SK-N-SH treated with all-trans-retinoic acid at 6 μM for 48 hours (cell line): ENCODE data around the gene PDE5A.

Source experiments
- ATAC-seq: fragments of 200-7000 bp; cut with Tn5 transposase; 3 replicates; pipeline ENCODE4 v1.9.1; 2020; ENCODE audit warnings: mild to moderate bottlenecking, moderate library complexity
- ARNTL ChIP-seq: fragments of 450-650 bp; formaldehyde crosslinking; IDR thresholded peaks from 2 replicates; pipeline ENCODE4 v1.5.0; 2020; ENCODE audit warnings: low read depth, mild to moderate bottlenecking, moderate library complexity, borderline replicate concordance
- BACH2 ChIP-seq: fragments of 250-450 bp; sonication (Bioruptor Pico); IDR thresholded peaks from 2 replicates; pipeline ENCODE4 v1.9.0; 2021; ENCODE audit warnings: mild to moderate bottlenecking, borderline replicate concordance
- CREB5 ChIP-seq: fragments of 250-450 bp; sonication (Bioruptor Pico); IDR thresholded peaks from 2 replicates; pipeline ENCODE4 v1.5.1; 2020; ENCODE audit warnings: low read depth, mild to moderate bottlenecking, moderate library complexity
- CSDC2 ChIP-seq: fragments of 250-450 bp; sonication (Bioruptor Pico); IDR thresholded peaks from 2 replicates; pipeline ENCODE4 v1.5.0; 2020; ENCODE audit warnings: mild to moderate bottlenecking, moderate library complexity
- ESRRG ChIP-seq: fragments of 250-450 bp; sonication (Bioruptor Pico); IDR thresholded peaks from 2 replicates; pipeline ENCODE4 v1.6.1; 2021; ENCODE audit warnings: mild to moderate bottlenecking
- ISL1 ChIP-seq: fragments of 250-450 bp; sonication (Bioruptor Pico); IDR thresholded peaks from 2 replicates; pipeline ENCODE4 v2.1.2; 2022; ENCODE audit warnings: mild to moderate bottlenecking, moderate library complexity
- OSR1 ChIP-seq: fragments of 250-450 bp; sonication (Bioruptor Pico); IDR thresholded peaks from 2 replicates; pipeline ENCODE4 v1.8.0; 2022; ENCODE audit warnings: moderate library complexity, mild to moderate bottlenecking, inconsistent platforms
- POU6F1 ChIP-seq: fragments of 250-450 bp; sonication (Bioruptor Pico); IDR thresholded peaks from 2 replicates; pipeline ENCODE4 v1.8.0; 2021; ENCODE audit warnings: low read depth, mild to moderate bottlenecking, moderate library complexity, borderline replicate concordance
- PPARA ChIP-seq: fragments of 250-450 bp; sonication (Bioruptor Pico); IDR thresholded peaks from 2 replicates; pipeline ENCODE4 v1.5.0; 2020; ENCODE audit warnings: mild to moderate bottlenecking, borderline replicate concordance
- SNAI2 ChIP-seq: fragments of 250-450 bp; sonication (Bioruptor Pico); IDR thresholded peaks from 2 replicates; pipeline ENCODE4 v1.5.0; 2020; ENCODE audit warnings: mild to moderate bottlenecking, moderate library complexity
- TCF4 ChIP-seq: fragments of 250-450 bp; sonication (Bioruptor Pico); IDR thresholded peaks from 2 replicates; pipeline ENCODE4 v1.8.0; 2021; ENCODE audit warnings: mild to moderate bottlenecking, moderate library complexity, borderline replicate concordance
- TOX ChIP-seq: fragments of 250-450 bp; sonication (Bioruptor Pico); IDR thresholded peaks from 2 replicates; pipeline ENCODE4 v1.8.0; 2021; ENCODE audit warnings: mild to moderate bottlenecking, moderate library complexity, borderline replicate concordance
- ZC3H10 ChIP-seq: fragments of 250-450 bp; sonication (Bioruptor Pico); IDR thresholded peaks from 2 replicates; pipeline ENCODE4 v1.5.1; 2021; ENCODE audit warnings: mild to moderate bottlenecking, moderate library complexity
- ZFP30 ChIP-seq: fragments of 450-650 bp; formaldehyde crosslinking; IDR thresholded peaks from 2 replicates; pipeline ENCODE4 v1.5.0; 2022; ENCODE audit warnings: mild to moderate bottlenecking, moderate library complexity
- ZNF565 ChIP-seq: fragments of 450-650 bp; formaldehyde crosslinking; conservative IDR thresholded peaks from 2 replicates; pipeline ENCODE4 v1.5.0; 2020; ENCODE audit warnings: low read depth, mild to moderate bottlenecking, moderate library complexity
- ZNF70 ChIP-seq: fragments of 450-650 bp; formaldehyde crosslinking; IDR thresholded peaks from 2 replicates; pipeline ENCODE4 v1.5.0; 2020; ENCODE audit warnings: mild to moderate bottlenecking, moderate library complexity
- ZNF8 ChIP-seq: fragments of 450-650 bp; formaldehyde crosslinking; IDR thresholded peaks from 2 replicates; pipeline ENCODE4 v1.5.0; 2020; ENCODE audit warnings: mild to moderate bottlenecking, moderate library complexity
- TF ChIP-seq, protein P1 (sequence below): fragments of 250-450 bp; sonication (Bioruptor Pico); IDR thresholded peaks from 2 replicates; pipeline ENCODE4 v1.5.1; 2021; ENCODE audit warnings: mild to moderate bottlenecking, moderate library complexity
- TF ChIP-seq, protein P2 (sequence below): fragments of 250-450 bp; sonication (Bioruptor Pico); IDR thresholded peaks from 2 replicates; pipeline ENCODE4 v1.8.0; 2020; ENCODE audit warnings: mild to moderate bottlenecking, moderate library complexity, borderline replicate concordance
- TF ChIP-seq, protein P3 (sequence below): fragments of 250-450 bp; sonication (Bioruptor Pico); IDR thresholded peaks from 2 replicates; pipeline ENCODE4 v1.5.0; 2020; ENCODE audit warnings: mild to moderate bottlenecking, moderate library complexity

PDE5A gene

DNA sequence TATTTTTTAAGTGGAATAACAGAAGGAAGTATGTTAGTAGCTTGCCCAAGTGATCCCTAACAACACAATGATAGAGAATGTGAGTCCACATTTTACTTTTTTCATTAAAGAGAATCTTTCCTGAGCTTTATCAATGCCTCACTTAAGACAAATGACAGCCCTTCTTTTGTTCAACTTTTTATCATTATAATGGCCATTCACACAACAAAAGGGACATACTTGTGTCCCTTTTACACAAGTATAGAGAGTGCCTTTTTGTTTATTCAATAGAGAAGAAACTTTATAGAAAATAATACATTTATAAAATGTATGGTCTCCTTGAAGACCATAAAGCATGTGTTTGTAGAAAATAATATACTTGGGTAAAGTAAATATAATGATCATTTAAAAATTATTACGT is 96.3 kb downstream of the PDE5A start:
- no peak for ATAC-seq
- TF ChIP-seq, protein P1, sequence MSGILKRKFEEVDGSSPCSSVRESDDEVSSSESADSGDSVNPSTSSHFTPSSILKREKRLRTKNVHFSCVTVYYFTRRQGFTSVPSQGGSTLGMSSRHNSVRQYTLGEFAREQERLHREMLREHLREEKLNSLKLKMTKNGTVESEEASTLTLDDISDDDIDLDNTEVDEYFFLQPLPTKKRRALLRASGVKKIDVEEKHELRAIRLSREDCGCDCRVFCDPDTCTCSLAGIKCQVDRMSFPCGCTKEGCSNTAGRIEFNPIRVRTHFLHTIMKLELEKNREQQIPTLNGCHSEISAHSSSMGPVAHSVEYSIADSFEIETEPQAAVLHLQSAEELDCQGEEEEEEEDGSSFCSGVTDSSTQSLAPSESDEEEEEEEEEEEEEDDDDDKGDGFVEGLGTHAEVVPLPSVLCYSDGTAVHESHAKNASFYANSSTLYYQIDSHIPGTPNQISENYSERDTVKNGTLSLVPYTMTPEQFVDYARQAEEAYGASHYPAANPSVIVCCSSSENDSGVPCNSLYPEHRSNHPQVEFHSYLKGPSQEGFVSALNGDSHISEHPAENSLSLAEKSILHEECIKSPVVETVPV (CRISPR knock-in tag), result no peak
- no peak for TF ChIP-seq ZNF8 (CRISPR knock-in tag)
- no peak for TF ChIP-seq ESRRG (CRISPR knock-in tag)
- TF ChIP-seq, protein P2, sequence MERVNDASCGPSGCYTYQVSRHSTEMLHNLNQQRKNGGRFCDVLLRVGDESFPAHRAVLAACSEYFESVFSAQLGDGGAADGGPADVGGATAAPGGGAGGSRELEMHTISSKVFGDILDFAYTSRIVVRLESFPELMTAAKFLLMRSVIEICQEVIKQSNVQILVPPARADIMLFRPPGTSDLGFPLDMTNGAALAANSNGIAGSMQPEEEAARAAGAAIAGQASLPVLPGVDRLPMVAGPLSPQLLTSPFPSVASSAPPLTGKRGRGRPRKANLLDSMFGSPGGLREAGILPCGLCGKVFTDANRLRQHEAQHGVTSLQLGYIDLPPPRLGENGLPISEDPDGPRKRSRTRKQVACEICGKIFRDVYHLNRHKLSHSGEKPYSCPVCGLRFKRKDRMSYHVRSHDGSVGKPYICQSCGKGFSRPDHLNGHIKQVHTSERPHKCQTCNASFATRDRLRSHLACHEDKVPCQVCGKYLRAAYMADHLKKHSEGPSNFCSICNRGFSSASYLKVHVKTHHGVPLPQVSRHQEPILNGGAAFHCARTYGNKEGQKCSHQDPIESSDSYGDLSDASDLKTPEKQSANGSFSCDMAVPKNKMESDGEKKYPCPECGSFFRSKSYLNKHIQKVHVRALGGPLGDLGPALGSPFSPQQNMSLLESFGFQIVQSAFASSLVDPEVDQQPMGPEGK (CRISPR knock-in tag), result no peak
- no peak for TF ChIP-seq ZNF70 (CRISPR knock-in tag)
- TF ChIP-seq ARNTL, result no peak
- no peak for TF ChIP-seq ZNF565 (CRISPR knock-in tag)
- no peak for TF ChIP-seq TOX (CRISPR knock-in tag)
- TF ChIP-seq ISL1 (CRISPR knock-in tag), result no peak
- TF ChIP-seq OSR1 (CRISPR knock-in tag), result no peak
- no peak for TF ChIP-seq CREB5 (CRISPR knock-in tag)

DNA sequence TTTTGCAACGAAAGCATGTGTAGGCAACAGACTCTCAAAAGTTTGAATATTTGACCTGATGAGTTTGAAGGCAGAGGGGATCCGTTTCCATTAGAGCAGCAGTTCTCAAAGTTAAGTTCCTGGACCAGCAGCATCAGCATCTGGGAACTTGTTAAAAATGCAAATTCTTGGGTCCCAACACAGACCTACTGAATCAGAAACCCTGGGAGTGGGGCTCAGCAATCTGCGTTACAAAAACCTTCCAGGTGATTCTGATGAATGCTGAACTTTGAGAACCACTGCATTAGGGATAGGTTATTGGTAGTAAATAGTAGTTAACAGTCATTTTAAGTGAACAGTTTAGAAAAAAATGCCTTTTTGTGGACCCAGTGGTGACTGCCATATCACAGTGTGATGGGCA is 98.8 kb downstream of the PDE5A start:
- no peak for ATAC-seq
- TF ChIP-seq ZC3H10 (CRISPR knock-in tag) (no peak), BACH2 (CRISPR knock-in tag) (no peak), ISL1 (CRISPR knock-in tag) (no peak), POU6F1 (CRISPR knock-in tag) (no peak), ZNF8 (CRISPR knock-in tag) (no peak), TCF4 (CRISPR knock-in tag) (no peak), SNAI2 (CRISPR knock-in tag) (no peak), CREB5 (CRISPR knock-in tag) (no peak), CSDC2 (CRISPR knock-in tag) (no peak), ESRRG (CRISPR knock-in tag) (no peak), PPARA (no peak), ZFP30 (CRISPR knock-in tag) (no peak)
- TF ChIP-seq, protein P2 (CRISPR knock-in tag), result no peak
- TF ChIP-seq, all 23 proteins: peak for 0

GRCh38 chr4:119526786-119527550 is 101.6 kb downstream of the PDE5A start:
- no peak for ATAC-seq
- TF ChIP-seq ZNF70 (CRISPR knock-in tag) (no peak), CREB5 (CRISPR knock-in tag) (no peak), BACH2 (CRISPR knock-in tag) (no peak), ISL1 (CRISPR knock-in tag) (no peak; the same call in 1 of the 2 replicates), SNAI2 (CRISPR knock-in tag) (no peak), ZFP30 (CRISPR knock-in tag) (no peak), ZNF8 (CRISPR knock-in tag) (no peak), POU6F1 (CRISPR knock-in tag) (no peak)
- TF ChIP-seq, protein P3, sequence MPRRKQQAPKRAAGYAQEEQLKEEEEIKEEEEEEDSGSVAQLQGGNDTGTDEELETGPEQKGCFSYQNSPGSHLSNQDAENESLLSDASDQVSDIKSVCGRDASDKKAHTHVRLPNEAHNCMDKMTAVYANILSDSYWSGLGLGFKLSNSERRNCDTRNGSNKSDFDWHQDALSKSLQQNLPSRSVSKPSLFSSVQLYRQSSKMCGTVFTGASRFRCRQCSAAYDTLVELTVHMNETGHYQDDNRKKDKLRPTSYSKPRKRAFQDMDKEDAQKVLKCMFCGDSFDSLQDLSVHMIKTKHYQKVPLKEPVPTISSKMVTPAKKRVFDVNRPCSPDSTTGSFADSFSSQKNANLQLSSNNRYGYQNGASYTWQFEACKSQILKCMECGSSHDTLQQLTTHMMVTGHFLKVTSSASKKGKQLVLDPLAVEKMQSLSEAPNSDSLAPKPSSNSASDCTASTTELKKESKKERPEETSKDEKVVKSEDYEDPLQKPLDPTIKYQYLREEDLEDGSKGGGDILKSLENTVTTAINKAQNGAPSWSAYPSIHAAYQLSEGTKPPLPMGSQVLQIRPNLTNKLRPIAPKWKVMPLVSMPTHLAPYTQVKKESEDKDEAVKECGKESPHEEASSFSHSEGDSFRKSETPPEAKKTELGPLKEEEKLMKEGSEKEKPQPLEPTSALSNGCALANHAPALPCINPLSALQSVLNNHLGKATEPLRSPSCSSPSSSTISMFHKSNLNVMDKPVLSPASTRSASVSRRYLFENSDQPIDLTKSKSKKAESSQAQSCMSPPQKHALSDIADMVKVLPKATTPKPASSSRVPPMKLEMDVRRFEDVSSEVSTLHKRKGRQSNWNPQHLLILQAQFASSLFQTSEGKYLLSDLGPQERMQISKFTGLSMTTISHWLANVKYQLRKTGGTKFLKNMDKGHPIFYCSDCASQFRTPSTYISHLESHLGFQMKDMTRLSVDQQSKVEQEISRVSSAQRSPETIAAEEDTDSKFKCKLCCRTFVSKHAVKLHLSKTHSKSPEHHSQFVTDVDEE (CRISPR knock-in tag), result no peak
